Effector CD8-positive, alpha-beta T cell (primary cell): ENCODE data around the gene DHRSX.
"Not testable (repeated sequence)": the region's sequence is repeated elsewhere in the genome, so short reads cannot be mapped to it uniquely, and the experiment has no call there.

Experiments
- DNase-seq: peaks from one replicate; lab custom pipeline; 2025; lab: John Stamatoyannopoulos, UW

DHRSX gene

GRCh38 chrX:2520539-2520938 is 19.8 kb upstream of the DHRSX start:
- no peak for DNase-seq

DNA sequence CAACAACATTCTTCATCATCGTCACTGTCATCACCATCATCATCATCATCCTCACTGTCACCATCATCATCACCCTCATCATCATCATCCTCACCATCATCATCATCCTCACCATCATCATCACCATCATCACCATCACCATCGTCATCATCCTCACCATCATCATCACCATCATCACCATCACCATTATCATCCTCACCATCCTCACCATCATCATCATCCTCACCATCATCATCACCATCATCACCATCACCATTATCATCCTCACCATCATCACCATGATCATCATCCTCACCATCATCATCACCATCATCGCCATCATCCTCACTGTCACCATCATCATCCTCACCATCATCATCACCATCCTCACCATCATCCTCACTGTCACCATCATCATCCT is 18.9 kb upstream of the DHRSX start:
- not testable (repeated sequence) for DNase-seq

- no peak for DNase-seq
These were observed 16.3 kb upstream of the DHRSX start for GRCh38 chrX:2517055-2517454.

DNA sequence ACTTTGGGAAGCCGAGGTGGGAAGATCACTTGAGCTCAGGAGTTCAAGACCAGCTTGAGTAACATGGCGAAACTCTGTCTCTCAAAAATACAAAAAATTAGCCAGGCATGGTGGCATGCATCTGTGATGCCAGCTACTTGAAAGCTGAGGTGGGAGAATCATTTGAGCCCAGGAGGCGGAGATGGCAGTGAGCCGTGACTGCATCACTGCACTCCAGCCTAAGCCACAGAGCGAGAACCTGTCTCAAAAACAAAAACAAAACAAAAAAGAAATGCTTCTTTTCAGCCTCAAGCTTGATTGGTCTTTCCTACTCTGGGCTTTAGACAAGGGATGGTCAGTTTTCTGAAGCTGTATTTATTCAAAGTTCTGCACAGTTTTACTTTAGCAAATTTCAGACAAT is 15.8 kb upstream of the DHRSX start:
- DNase-seq, result no peak

GRCh38 chrX:2514131-2514530 is 13.4 kb upstream of the DHRSX start:
- no peak for DNase-seq

- no peak for DNase-seq
These were observed 12.4 kb upstream of the DHRSX start for GRCh38 chrX:2513121-2513664.

DNA sequence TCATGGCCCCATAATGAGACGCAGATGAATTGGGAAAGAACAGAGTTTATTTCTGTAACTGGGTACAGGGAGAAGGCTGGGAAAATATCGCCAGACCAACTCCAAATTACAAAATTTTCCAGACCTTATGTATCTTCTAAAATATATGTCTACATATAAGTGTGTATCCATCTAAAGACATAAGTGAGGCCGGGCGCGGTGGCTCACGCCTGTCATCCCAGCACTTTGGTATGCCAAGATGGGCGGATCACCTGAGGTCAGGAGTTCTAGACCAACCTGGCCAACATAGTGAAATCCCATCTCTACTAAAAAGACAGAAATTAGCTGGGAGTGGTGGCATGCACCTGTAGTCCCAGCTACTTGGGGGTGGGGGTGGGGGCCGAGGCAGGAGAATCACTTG is 11.7 kb upstream of the DHRSX start:
- DNase-seq, result no peak

- DNase-seq, result no peak
These were observed 10.6 kb upstream of the DHRSX start for GRCh38 chrX:2511326-2511725.

- DNase-seq, result no peak
These were observed 8.0 kb upstream of the DHRSX start for GRCh38 chrX:2508648-2509335.

- DNase-seq, result no peak
These were observed 7.3 kb upstream of the DHRSX start for GRCh38 chrX:2507904-2508627.

DNA sequence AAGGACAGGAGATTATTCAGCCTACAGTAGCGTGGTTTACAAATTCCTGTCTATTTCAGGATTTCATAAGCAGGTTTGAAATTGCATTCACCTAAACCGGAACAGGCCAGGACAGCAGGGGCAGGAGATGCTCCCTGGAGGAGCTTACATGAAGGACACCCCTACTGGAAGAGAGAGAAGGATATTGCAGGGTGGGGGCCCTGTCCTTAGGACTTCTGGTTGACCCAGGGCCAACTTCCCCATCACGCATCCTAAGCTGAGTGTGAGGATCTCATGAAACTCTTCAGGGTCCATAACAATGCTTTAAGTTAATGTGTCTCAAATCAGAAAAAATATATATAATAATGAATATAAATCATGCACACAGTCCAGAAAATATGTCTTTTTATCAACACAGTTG is 6.4 kb upstream of the DHRSX start:
- DNase-seq, result no peak

GRCh38 chrX:2505341-2505740 is 4.6 kb upstream of the DHRSX start:
- not testable (repeated sequence) for DNase-seq

DNA sequence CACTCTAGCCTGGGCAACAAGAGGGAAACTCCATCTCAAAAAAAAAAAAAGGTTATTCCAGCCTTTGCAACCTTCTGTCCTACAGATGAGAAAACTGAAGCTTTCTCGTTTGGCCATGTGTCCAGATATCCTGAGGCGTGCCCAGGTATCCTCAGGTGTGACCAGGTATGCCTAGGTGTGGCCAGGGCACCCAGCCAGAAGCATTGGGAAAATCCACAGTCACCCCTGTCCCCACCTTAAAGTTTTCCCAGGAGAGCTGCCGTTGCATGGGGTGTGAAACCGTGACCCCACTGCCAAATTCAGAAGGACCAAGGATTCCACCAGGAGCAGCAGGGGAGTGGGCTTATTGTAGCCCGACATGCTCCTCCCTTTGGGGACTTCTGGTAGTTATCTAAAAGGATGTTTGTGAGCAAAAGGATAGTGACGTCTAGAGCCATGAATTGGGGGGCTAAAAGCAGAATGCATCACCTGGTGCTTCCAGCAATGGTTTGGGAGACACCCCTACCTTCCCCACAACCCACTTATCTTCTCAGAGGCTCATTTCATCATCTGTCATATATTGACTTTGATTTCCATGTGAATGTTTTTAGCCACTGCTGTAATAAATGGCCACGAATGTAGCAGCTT is 4.0 kb upstream of the DHRSX start:
- DNase-seq, result no peak

DNA sequence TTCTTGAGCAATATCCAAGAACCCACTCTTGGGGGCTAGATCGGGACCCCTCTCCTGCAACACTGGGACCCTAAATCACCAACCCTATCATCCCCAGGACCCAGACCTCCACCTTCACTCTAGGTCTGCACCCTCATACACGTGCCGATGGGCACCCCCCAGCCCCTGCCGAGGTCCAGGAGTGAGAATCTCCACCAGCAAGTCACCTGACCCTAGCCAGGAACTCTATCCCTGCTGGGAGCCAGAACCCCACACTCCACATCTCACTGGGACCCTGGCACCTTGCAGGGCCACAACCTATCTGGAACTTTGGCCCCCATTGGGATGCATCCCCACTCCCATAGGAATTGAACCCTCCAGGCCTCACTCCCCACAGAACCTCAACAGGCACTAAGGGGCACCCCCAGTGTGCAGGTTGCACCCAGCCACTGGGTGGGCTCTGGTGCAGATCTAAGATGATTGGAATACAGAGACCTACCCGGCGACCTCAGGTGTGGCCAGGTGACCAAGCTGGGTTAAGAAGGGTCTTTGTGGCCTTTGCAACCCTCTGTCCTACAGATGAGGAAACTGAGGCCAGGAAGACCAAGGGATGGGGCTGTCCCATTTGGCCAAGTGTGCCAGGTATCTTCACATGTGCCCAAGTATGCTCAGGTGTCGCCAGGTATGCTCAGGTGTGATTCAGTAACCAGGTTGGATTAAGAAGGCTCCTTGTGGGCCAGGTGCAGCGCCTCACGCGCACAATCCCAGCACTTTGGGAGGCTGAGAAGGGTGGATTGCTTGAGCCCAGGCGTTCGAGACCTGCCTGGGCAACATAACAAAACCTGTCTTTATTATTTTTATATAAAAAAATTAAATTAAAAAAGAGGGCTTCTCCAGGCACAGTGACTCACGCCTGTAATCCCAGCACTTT is 3.1 kb upstream of the DHRSX start:
- DNase-seq, result no peak

GRCh38 chrX:2502668-2503519 is 2.1 kb upstream of the DHRSX start:
- no peak for DNase-seq

GRCh38 chrX:2502120-2502667 is 1.4 kb upstream of the DHRSX start:
- DNase-seq, result no peak

- no peak for DNase-seq
These were observed 855 bp upstream of the DHRSX start for GRCh38 chrX:2501559-2502102.

DNA sequence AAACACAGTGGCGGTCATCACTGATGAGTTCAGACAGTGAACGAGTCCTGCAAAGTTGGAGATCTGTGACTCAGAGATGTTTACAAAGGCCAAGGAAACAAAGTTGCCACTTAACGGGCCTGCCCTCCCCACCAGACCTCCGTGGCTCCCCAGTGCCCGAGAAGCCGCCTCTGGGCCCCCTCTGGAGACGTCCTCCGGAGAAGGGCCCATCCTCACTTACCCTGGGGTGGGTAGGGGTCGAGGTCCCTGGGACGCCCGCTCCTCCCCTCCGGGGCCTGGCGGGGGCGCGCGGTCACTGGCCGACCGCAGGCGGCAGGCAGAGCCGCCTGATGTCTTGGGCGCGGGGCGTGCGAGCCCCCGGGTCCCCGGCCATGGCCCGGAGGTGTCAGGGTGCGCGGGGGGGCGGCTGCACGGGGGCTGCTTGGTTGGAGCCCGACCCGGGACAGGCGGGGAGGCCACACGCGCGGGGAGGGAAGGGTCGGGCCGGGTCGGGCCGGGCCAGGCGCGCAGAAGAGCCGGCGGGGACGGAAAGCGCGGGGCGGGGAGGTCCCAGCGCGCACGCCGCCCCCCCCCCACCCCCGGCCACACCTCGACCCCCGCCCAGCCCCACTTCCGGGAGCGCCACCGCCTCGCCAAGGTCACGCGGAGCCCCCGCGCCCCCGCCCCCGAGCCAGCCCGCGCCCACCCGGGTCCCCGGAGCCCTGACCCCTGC is 529 bp downstream of the DHRSX start:
- DNase-seq, result no peak

DNA sequence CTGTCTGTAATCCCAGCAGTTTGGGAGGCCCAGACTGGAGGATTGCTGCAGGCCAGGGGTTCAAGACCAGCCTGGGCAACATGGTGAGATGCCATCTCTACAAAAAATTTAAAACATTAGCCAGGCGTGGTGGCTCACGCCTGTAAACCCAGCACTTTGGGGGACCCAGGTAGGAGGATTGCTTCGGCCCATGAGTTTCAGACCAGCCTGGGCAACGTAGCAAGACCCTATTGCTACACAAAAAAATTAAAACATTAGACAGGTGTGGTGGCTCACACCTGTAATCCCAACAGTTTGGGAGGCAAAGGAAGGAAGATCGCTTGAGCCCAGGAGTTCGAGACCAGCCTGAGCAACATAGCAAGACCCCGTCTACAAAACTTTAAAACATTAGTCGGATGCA is 1.3 kb downstream of the DHRSX start:
- DNase-seq, result no peak
